Measurements from ENCODE around the gene PIMREG. TPM values are rescaled to one million over a fixed set of nuclear protein-coding genes. Genes with fewer than 3 reads are reported as not detected.

PIMREG gene, protein sequence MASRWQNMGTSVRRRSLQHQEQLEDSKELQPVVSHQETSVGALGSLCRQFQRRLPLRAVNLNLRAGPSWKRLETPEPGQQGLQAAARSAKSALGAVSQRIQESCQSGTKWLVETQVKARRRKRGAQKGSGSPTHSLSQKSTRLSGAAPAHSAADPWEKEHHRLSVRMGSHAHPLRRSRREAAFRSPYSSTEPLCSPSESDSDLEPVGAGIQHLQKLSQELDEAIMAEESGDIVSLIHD
- polyA plus RNA-seq (2012; ENCODE audit: insufficient read depth, insufficient read length): 42.8 TPM

DNA sequence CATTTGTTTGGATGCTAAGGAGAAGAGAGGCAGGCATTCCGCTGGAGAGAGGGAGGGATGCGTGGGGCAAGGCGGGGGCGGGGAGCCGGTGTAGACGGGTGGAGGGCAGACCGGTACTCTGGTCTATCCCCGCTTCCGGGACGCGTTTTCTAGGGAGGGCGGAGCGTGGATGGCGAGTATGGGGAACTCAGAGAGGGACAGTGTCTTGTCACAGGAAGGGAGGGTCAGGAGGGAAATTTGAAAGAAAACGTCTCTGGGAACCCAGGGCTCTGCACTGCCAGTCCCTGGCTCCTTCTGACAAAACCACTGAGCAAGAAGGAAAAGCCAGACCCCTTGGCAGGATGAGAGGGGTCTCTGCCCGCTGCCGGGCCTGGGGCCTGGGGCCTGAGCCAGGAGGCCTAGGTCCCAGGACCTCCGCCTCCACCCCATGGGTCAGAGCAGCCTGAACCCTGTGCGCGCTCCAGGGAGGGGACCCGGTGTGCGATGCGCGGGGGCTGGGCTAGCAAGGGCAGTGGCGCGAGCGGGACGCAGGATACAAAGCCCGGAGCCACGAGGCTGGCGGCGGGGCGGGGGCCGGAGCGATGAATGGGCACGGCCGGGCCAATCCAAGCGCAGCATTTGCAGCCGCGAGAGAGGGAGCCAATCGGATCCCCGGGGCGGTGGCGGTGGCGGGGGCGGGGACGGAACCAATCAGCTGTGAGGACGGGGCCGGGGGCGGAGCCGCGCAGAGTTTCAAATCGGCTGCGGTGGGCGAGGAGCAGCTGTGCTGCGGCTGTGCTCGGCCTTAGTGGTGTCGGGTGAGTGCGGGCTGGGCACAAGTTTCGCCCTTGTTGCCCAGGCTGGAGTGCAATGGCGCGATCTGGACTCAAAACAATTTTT is at the start of gene PIMREG:
Gene PIMREG (plus strand): TSS at position 764 of the 879 bp plus-strand sequence. CDS start 656 bp downstream, outside the sequence.
- peak within 1 kb of the TSS; percentile 66 for H3K4me3 ChIP-seq (ENCODE audit: low read length)
- DNase-seq (ENCODE audit: low read depth, low spot score): peak; percentile 83

DNA sequence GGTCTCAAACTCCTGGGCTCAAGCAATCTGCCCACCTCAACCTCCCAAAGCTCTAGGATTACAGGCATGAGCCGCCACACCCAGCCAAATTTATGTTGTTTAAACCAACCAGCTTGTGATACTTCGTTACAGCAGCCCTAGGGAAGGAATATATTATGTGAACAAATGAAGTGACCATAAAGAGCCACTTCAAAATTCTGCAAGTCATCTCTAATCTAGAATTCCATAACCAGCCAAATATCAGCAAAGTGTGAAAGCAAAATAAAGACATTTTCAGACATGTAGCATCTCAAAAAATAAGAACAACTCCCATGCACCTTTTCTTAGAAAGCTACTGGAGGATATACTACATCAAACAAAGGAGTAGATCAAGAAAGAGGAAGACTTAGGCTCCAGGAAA is 45.3 kb upstream of the PIMREG start:
- no peak for DNase-seq (ENCODE audit: low read depth, low spot score)
- no peak overlapping the region for H3K4me3 ChIP-seq (ENCODE audit: low read length)

DNA sequence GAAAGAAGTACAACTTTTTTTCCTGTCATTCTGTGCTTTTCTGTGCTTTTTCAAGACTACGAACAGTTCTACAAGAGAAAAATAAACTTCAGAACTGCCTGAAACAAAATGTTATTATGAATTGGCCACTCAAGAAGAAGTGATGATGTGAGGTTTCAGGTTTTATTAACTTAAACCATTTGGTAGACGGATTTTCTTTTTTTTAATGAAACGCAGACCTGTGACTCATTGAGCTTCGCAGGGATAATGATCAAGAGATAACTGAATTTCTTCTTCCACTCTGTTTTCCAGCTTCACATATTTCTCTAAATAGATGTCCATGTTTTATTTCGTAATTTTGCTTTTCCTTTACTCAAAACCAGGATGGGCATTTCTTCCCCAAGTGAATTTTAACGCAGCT is 42.0 kb upstream of the PIMREG start:
- no peak overlapping the region for H3K4me3 ChIP-seq (ENCODE audit: low read length)
- no peak for DNase-seq (ENCODE audit: low read depth, low spot score)

DNA sequence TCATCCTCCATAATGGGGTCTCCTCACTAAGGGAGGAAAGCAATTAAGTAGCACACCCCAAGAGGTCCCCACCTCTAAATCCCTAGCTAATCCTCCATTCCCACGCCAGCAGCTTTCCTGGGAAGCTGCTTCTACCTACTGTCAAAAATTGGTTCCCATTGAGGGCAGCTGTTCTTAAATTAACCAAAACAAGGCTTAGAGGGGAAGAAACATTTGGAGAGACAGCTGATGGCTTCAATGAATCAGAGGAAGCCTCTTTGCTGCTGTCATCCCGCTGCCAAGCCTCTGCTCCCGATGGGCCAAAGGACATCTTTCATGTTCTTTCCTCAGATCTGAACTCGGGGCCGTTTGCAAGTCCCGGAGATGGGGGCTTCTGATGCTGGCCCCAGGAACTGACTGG is 36.0 kb upstream of the PIMREG start:
- no peak for DNase-seq (ENCODE audit: low read depth, low spot score)

DNA sequence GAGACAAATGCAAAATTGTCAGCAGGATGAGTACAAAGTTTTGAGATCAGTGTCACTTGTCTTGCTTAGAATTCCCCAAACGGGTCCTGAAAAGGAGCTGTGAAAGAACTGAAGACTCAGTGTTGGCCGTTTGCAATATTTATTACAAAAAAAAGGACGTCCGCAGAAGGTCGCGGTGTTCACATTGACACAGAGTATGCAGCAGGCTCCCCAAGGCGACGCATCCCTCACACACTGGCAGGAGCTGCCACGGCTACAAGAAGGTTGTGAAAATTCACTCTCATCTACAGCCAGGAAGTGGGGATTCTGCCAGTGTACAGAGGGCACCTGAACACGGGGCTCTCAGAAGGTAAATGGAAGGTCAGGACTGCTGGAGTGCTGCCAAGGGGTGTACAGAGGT is 35.5 kb upstream of the PIMREG start:
- DNase-seq (ENCODE audit: low read depth, low spot score): no peak
- no peak overlapping the region for H3K4me3 ChIP-seq (ENCODE audit: low read length)

More for the DNA sequence above, 36.0 kb upstream of the PIMREG start:
- no peak overlapping the region for H3K4me3 ChIP-seq (ENCODE audit: low read length)

DNA sequence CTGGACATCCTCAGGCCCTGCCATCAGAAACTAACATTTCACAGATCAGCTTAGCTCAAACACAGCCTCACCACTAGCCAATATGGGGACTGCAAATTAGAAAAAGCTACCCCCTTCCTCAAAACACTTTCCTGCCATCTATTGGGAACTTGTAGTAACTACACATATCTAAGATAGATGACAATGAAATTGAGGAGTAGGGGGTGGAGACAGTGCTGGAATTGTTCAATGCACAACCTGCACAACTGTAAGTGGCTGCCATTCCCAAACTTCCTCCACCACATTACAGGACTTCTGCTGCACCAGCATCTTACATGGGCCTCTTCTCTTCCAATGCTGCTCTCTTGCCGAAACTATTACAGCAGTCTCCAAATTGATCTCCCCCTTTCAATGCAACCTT is 31.2 kb upstream of the PIMREG start:
- peak; percentile 37 for DNase-seq (ENCODE audit: low read depth, low spot score)

DNA sequence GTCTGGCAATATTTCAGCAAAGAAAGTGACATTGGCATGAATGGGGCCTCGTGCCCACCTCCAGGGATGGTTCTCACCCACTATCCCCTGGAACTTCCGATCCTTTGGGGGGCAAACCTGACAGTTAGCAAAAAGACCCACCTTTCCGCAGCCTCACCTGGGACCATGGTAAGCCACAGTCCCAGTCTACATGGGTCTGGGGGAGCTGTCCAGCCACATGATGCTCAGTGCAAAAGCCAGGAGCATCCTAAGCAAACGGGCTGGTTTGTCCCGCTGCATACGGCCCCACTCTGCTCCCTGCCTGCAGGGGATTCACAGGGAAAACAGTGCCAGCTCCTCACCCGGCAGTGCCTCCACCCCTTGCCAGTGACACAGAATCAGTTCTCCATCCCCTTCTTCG is 28.6 kb upstream of the PIMREG start:
- no peak for DNase-seq (ENCODE audit: low read depth, low spot score)
- H3K4me3 ChIP-seq (ENCODE audit: low read length): no peak overlapping the region

More for the DNA sequence above, 31.2 kb upstream of the PIMREG start:
- no peak overlapping the region for H3K4me3 ChIP-seq (ENCODE audit: low read length)

DNA sequence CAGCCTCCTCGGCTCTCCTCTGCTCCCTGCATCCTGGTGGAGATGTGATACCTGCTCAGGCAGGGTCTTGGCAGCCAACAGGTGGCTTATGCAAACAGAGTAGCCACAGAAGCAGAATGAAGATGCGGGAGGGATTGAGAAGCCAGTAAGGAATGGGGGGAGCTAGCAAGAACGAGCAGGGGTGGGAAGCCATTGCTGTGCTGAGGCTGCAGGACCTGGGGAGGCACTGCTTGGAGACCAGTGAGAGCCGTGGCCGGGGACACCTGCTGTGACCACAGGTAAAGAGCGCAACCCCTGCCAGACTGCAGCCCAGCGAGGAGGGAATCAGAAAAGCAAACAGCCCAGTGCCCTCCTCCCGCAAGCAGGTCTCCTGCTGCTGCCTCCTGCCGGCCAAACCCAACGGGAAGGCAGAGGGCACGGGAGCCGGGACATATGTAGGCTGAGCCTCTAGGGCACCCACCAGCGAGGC is 24.0 kb upstream of the PIMREG start:
- no peak overlapping the region for H3K4me3 ChIP-seq (ENCODE audit: low read length)
- no peak for DNase-seq (ENCODE audit: low read depth, low spot score)

DNA sequence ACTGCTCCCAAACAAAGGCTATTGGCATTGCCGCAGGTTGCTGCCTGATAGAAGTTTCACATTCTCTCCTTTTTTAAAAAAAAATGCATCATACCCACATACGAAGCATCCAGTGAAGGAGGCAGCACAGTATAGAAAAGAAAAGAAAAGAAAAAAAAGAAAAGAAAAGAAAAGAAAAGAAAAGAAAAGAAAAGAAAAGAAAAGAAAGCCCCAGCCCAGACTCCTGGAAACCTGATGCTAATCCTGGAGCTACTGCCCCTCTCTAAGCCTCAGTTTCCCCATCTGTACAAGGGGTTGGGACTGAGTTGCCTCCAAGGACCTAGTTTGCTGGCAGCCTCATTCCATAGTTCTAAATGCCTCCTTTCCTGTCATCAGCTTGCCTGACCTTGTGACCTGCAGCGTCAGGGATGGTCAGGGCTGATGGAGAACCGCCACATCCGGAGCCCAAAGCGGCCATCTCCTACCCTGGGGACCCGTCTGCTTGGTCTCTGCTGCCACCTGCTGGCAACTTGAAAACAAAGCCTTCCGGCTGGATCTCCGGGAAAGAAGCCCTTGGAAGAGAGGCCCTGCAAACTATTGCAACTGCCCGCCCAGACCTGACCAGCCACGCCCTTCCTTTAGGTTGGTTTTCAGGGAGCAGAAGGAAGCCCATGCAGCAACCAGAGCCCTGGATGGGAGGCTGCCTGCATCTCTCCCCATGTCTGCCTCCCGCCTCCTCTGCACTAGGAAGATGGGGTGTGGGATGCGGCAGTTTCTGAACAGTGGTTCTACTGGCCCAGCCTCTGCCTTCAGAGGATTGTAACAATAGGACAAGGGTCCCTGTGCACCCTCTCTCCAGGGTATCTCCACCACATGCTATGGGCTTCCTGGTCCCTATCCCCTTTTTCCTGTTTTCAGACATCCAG is 22.3 kb upstream of the PIMREG start:
- no peak overlapping the region for H3K4me3 ChIP-seq (ENCODE audit: low read length)
- DNase-seq (ENCODE audit: low read depth, low spot score): peak; percentile 35

DNA sequence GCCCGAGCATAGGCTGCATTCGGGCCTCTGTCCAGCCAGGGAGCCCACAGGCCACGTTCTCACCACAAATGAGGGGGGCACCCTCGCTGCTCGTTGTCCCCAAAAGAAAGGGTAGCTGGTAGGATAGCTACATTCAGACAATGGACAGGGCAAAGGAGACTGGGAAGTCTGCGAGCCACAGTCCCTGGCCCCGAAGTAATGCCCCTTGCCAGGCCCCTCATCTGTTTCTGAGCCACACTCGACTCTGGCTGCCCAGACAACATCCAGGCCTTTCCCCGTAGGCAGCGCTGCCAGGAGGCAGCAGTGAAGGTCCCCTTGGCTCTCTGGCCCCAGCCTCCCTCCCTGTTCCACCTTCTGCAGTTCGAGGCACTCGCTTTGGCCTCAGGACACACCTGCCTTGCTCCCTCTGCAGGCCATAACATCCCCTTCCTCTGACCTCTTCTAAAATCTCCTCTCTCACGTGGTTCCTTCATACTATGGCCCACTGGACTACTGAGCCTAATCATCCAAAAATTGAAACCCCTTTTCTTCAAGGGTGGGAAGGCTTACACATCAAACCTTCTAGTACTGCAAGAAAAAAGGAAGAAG is 21.5 kb upstream of the PIMREG start:
- DNase-seq (ENCODE audit: low read depth, low spot score): no peak
- H3K4me3 ChIP-seq (ENCODE audit: low read length): no peak overlapping the region

DNA sequence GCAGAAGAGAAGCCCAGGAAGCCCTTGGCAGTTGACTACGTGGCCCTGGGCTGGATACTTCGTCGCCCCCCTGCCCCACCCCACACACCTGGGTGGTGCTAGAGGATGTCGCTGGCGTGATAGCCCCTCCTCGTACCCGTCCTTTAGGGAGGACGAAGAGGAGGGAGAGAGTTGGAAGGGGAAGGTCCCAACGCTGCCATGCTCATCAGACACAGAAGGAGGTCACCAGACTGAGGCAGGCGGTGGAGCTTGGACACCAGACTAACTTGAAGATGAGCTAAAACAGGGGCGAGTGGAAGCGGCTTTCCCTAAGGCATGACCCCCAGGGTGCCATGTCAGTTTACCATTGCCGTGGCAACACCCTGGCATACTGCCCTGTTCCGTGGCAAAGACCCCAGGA is 20.3 kb upstream of the PIMREG start:
- H3K4me3 ChIP-seq (ENCODE audit: low read length): no peak overlapping the region

DNA sequence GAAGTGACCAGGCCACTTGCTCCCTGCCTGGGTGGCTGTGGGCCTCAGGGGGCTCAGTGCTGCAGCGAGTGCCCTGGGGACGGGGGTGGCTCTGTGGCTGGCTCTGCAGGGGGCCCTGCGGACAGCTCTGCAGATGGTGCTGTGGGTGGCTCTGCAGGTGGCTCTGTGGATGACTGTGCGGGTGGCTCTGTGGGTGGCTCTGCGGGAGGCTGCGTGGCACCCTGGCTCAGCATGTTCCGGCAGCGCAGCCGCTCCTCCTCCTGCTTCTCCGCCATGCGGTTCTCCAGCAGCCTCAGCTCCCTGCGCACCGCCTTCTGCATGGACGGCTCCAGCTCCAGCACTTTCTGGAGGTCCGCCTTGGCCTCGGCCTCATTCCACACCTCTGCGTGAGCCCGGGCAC is 18.8 kb upstream of the PIMREG start:
- no peak for DNase-seq (ENCODE audit: low read depth, low spot score)
- H3K4me3 ChIP-seq (ENCODE audit: low read length): no peak overlapping the region

More for the DNA sequence above, 20.3 kb upstream of the PIMREG start:
- no peak for DNase-seq (ENCODE audit: low read depth, low spot score)

DNA sequence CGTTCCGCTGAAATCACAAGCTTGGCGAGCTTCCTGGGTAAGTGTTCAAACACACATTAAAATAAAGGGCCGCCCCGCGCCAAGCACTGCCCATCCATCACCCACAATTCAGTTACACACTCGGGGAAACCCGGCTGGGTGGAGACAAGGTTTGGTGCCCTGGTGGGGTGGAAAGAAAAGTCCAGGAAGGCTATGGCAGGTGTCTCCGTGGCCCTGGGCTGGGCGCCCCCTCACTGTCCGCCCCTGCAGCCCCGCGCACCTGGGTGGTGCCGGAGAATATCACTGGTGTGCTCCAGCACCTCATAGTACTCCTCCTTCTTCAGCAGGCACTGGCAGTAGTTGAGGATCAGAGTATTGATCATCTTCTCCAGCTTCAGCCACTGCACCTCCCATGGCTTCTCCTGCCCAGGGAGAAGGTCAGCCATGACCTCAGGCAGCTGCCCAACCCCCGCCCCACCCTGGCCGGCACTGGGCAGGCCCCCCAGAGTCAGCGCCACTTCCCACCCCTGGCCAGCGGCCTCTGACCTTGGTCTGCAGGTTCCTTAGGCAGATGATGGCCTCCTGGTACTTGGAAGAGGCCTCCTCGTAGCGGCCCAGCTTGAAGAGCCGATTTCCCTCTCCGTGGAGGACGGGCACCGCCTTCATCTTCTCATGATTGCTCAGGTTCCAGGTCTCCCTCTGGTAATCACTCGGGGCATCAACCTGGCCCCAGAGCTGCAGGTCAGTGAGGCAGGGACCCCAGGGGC is 17.7 kb upstream of the PIMREG start:
- no peak for DNase-seq (ENCODE audit: low read depth, low spot score)

DNA sequence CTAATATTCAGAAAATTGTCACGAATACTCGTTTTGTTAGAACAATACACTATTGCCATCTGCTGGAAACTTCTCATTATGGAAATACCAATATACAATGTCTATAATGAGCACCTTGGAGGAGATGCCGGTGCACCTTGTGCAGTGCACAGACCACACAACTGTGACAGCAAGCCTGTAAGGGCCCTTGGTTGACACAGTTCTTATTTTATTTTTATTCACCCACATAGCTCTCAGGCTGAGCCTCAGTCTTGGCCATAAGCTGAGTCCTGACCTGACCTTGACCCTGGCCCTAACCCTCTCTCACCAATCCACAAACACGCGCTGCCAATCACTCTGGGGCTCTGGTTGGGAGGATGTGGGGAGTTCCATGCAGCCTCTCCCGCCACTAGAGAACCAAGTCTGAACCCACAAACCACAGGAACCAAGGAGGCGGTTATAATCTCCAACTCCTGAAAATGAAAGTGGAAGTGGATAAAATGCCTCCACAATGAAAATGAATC is 16.9 kb upstream of the PIMREG start:
- no peak overlapping the region for H3K4me3 ChIP-seq (ENCODE audit: low read length)
- peak; percentile 84 for DNase-seq (ENCODE audit: low read depth, low spot score)

More for the DNA sequence above, 17.7 kb upstream of the PIMREG start:
- no peak overlapping the region for H3K4me3 ChIP-seq (ENCODE audit: low read length)

DNA sequence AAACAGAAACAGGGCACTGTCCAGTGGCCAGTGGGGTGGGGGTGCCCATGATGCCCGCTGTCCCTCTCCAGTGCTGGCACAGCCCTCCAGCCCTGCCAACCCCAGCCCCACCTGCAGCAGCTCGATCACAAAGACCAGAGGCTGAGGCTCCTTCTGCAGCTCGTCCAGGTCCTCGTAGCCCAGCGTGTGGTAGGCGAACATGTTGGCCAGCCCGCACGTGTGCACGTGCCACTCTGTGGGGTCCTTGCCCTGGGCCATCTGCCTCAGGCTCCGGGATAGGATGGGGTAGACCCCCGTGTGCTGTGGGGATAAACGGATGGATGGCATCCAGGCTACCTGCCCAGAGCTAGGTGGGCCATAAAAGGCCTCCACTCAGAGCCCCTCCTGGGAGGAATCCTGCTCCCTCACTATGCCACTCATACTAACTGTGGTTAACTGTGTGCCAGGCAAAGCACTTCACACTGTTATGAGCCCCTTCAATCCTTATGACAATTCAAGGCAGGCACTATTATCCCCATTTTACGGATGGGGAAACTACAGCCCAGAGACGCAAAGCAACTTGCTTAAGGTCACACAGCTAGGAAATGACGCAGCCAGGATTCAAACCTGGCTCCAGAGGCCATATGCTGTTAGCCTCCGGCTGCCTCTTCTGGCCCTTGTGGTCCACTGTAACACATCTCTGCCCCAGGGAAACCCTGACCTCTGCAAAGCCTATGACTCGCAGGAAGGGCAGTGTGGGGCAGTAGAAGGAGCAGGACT is 15.9 kb upstream of the PIMREG start:
- no peak overlapping the region for H3K4me3 ChIP-seq (ENCODE audit: low read length)
- no peak for DNase-seq (ENCODE audit: low read depth, low spot score)

DNA sequence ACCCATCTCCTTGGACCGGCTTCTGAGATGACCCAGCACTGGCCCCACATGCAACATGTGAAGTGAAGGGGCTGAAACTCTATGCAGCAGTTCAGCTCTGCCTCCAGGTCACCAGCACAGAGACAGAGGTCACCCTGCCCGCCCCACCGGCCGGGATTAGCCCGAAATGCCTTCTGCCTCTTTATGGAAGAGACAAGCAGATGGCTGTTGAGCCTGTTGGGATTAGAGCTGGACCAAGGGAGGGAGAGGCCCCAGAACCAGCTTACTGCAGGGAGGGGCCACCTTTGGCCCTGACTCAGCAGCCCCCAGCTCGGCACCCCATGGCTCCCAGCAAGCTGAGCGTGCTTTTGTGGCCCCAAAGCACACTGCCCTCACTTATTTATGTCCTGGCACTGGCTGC is 15.0 kb upstream of the PIMREG start:
- H3K4me3 ChIP-seq (ENCODE audit: low read length): no peak overlapping the region
- no peak for DNase-seq (ENCODE audit: low read depth, low spot score)

DNA sequence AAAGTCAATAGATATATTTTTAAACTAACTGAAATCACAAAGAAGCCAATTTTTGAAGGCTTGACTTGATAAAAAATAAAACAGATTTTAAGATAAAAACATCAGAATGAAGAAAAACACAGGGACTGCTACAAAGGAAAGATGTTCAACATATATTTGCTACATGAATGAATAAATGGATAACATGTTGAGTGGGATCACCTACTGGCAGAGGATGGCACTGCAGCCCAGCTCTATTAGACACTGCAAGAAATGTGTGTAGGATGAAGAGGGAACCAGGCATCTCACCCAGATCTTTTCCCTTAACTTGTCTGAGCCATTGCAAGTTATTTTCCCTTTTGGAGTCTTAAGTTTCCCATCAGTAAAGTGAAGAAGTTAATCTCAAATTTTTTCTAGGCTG is 13.5 kb upstream of the PIMREG start:
- DNase-seq (ENCODE audit: low read depth, low spot score): no peak
- no peak overlapping the region for H3K4me3 ChIP-seq (ENCODE audit: low read length)

Data from Jurkat, Clone E6-1 (cell line).